ENCODE results near the gene TRPV5.

- TF ChIP-seq EP300 (IDR thresholded peaks at IDR 0.05; ENCODE audit: low read depth) (no peak), POLR2AphosphoS5 (IDR thresholded peaks at IDR 0.05) (no peak)
Measured at GRCh38 chr7:142908921-142909890, 24.3 kb downstream of the TRPV5 start.

Data from transverse colon (tissue), 3 donors.